PC-3 (cell line): Measurements from ENCODE around the gene PTPRN2.

Experiments used
- CTCF ChIP-seq: fragments of 300-600 bp; sonication (generic); conservative IDR thresholded peaks from 2 replicates; pipeline ENCODE4 v1.5.1; 2017; ENCODE audit warnings: antibody characterized with exemption, low read depth, mild to moderate bottlenecking, low read length
- EZH2 ChIP-seq: fragments of 300-600 bp; sonication (generic); IDR thresholded peaks from one replicate; pipeline ENCODE4 v1.6.1; 2017; ENCODE audit warnings: antibody characterized with exemption, mild to moderate bottlenecking, low read length; ENCODE audit not compliant: unreplicated experiment

GRCh38 chr7:158074896-158075632 lies 512.6 kb downstream of the PTPRN2 start:
- TF ChIP-seq EZH2 (no peak), CTCF (no peak)
